Pancreas (tissue), 10 donors: ENCODE measurements around the gene PUS10. TPM values are rescaled to one million over a fixed set of nuclear protein-coding genes. Genes with fewer than 3 reads are reported as not detected.

Source experiments
- ATAC-seq, 4 donors: fragments of 200-7000 bp; cut with Tn5 transposase; one replicate each; pipeline versions ENCODE4 v1.8.0 to v1.9.1; 2020; ENCODE audit warnings: mild to moderate bottlenecking in 4 of 4, moderate library complexity in 4 of 4
- DNase-seq, 6 donors: peaks; one replicate each; pipeline ENCODE4 v3.0.0-alpha.2; 2020
- FAIRE-seq: peaks from 2 replicates; lab custom pipeline; 2012; peaks lifted over from hg19 to GRCh38; lab: Jason Lieb, UNC
- H3K27ac ChIP-seq, 4 donors: fragments of 200-600 bp; sonication (generic); 1 replicate in 3 of 4; 2 replicates in 1 of 4; pipeline versions ENCODE4 v1.5.0 to v1.8.0; 2020
- H3K27me3 ChIP-seq, 4 donors: fragments of 200-600 bp; one replicate each; pipeline ENCODE4 v1.8.0; 2021
- H3K36me3 ChIP-seq, 3 donors: fragments of 200-600 bp; sonication (generic) in 1 of 3; one replicate each; pipeline versions ENCODE4 v1.5.0 to v1.8.0; 2020 to 2021
- H3K4me1 ChIP-seq, 3 donors: fragments of 200-600 bp; one replicate each; pipeline ENCODE4 v1.8.0; 2021
- H3K4me3 ChIP-seq, 4 donors: fragments of 200-600 bp; sonication (generic) in 2 of 4; one replicate each; pipeline versions ENCODE4 v1.5.0 to v1.8.0; 2020 to 2021
- H3K9me3 ChIP-seq, 4 donors: fragments of 200-600 bp; one replicate each; pipeline ENCODE4 v1.8.0; 2021
- CTCF ChIP-seq, 4 donors: fragments of 200-600 bp; sonication (generic) in 3 of 4; IDR thresholded peaks; one replicate each; pipeline versions ENCODE4 v1.5.0 to v1.8.0; 2021; ENCODE audit warnings: antibody characterized with exemption in 4 of 4
- WGBS, 2 donors: extraction: QIAGEN DNeasy Blood & Tissue Kit; methylation state at CpG; one replicate each; pipeline ENCODE4 v1.1.7; 2013; 5-methylcytosine and 5-hydroxymethylcytosine counted together
- intact Hi-C, 3 donors: fragments of 100-400 bp; cut with DNase I; formaldehyde crosslinking; loops; one replicate each; pipeline versions ENCODE4 v1.11.1 to v1.14.2; 2022
- polyA plus RNA-seq, 2 donors: library from polyadenylated mRNA; stranded (reverse); fragments of 200-250 nt; gene quantifications; one replicate each; pipeline ENCODE4 v1.2.3, GENCODE V29; 2013
- total RNA-seq, 6 donors: library from RNA; stranded (reverse); fragmentation: NEBNext Ultra II Directional in 4 of 6; extraction: Animal tissue kit (Norgen Biotek cat#: 25700) in 4 of 6; gene quantifications; one replicate each; pipeline versions ENCODE4 v1.2.1 to v1.2.4, GENCODE V29; 2021 to 2023
- donor health status: healthy with polysubstance abuse.
- donor health status: DM: no; HTN: no; CAD: no; lungs with moderate emphysema.
- donor health status: DM: no; HTN: no; CAD: no.
- donor health status: control.
- donor health status: control.
- donor health status: Bipolar disorder and iron deficiency.
- donor health status: DM: yes; HTN: yes; CAD: no.
- donor health status: DM: no; HTN: no; CAD: no.
- donor health status: DM: no; HTN: no; CAD: no.
- donor health status: DM: yes; HTN: yes; CAD: no.

The PUS10 gene
- total and polyA plus RNA-seq, 8 donors, result 1.6 to 6.0 (median 2.8) TPM

- Histone ChIP-seq H3K27ac (peak overlapping the region in 1 of 4 donors; percentile 23), H3K36me3 (no peaks in the 10 kb centered on the region), H3K27me3 (no peaks in the 10 kb centered on the region), H3K4me1 (peaks cover 7 to 16% (median 8%) of the 10 kb centered on the region in 3 donors), H3K9me3 (no peaks in the 10 kb centered on the region), H3K4me3 (no peak overlapping the region)
- ATAC-seq (no peak), FAIRE-seq (no peak), DNase-seq (no peak)
- no peak for TF ChIP-seq CTCF (IDR thresholded peaks at IDR 0.05)
- intact Hi-C loops, result no loop called here
- 67 to 83% methylated on average over 3 of the region's 3 CpGs for WGBS, 2 donors
Observed at GRCh38 chr2:61005736-61006135, 12.3 kb downstream of the PUS10 start.

- H3K27ac ChIP-seq, result no peak overlapping the region
- no peak overlapping the region for H3K4me3 ChIP-seq
- peak in 3 of 4 donors; percentile 32 to 43 (median 41) for TF ChIP-seq CTCF (IDR thresholded peaks at IDR 0.05)
- peak in 3 of 4 donors; percentile 77 to 89 (median 86) for ATAC-seq
- H3K9me3 ChIP-seq, result no peaks in the 10 kb centered on the region
- intact Hi-C loops, result loop anchor here in 1 of 3 donors (10.0 kb wide), 1 partner anchor 284 kb away; no protein-coding TSS in a partner anchor
- H3K4me1 ChIP-seq, result no peaks in the 10 kb centered on the region
- peak; percentile 98 for FAIRE-seq
- H3K36me3 ChIP-seq, result no peaks in the 10 kb centered on the region
- no peaks in the 10 kb centered on the region for H3K27me3 ChIP-seq
- WGBS, 2 donors, result 68 to 74% methylated on average over 4 of the region's 4 CpGs
- no peak for DNase-seq
Observed at GRCh38 chr2:60998628-60999545, 19.2 kb downstream of the PUS10 start.

GRCh38 chr2:60994131-60994530 is 23.9 kb downstream of the PUS10 start:
- Histone ChIP-seq H3K4me3 (no peak overlapping the region), H3K36me3 (no peaks in the 10 kb centered on the region), H3K27ac (no peak overlapping the region), H3K4me1 (no peaks in the 10 kb centered on the region), H3K27me3 (no peaks in the 10 kb centered on the region), H3K9me3 (no peaks in the 10 kb centered on the region)
- ATAC-seq (no peak), DNase-seq (no peak), FAIRE-seq (no peak)
- intact Hi-C loops, result loop anchor here in 1 of 3 donors (10.0 kb wide), 1 partner anchor 279 kb away; no protein-coding TSS in a partner anchor
- no peak for TF ChIP-seq CTCF (IDR thresholded peaks at IDR 0.05)

- intact Hi-C loops, result loop anchor here in 1 of 3 donors (10.0 kb wide), 1 partner anchor 278 kb away; no protein-coding TSS in a partner anchor
Observed at GRCh38 chr2:60992985-60993392, 25.1 kb downstream of the PUS10 start.

More at GRCh38 chr2:60992985-60993392, 25.1 kb downstream of the PUS10 start:
- Histone ChIP-seq H3K27ac (peak overlapping the region in 2 of 4 donors; percentile 18 to 52), H3K9me3 (no peaks in the 10 kb centered on the region), H3K36me3 (no peaks in the 10 kb centered on the region), H3K4me3 (no peak overlapping the region), H3K4me1 (no peaks in the 10 kb centered on the region), H3K27me3 (no peaks in the 10 kb centered on the region)
- DNase-seq (no peak), FAIRE-seq (no peak), ATAC-seq (peak in 2 of 4 donors; percentile 78 to 82)
- no peak for TF ChIP-seq CTCF (IDR thresholded peaks at IDR 0.05)
- WGBS, 2 donors, result 92 to 97% methylated on average over 7 of the region's 7 CpGs
